NCI-H1930 (cell line): ENCODE measurements around the gene FGF18.
"Not testable (repeated sequence)": the region's sequence is repeated elsewhere in the genome, so short reads cannot be mapped to it uniquely, and the experiment has no call there.

Experiments
- DNase-seq, 2 experiments: peaks; one replicate each; lab custom pipeline; 2025; lab: John Stamatoyannopoulos, UW

Gene FGF18

GRCh38 chr5:171400169-171400568, 19.3 kb upstream of the FGF18 start:
- DNase-seq, result no peak

GRCh38 chr5:171401167-171401947, 18.1 kb upstream of the FGF18 start:
- no peak for DNase-seq

GRCh38 chr5:171402751-171403150, 16.7 kb upstream of the FGF18 start:
- not testable (repeated sequence) for DNase-seq

- peak in 1 of 2 experiments; percentile 1 for DNase-seq
These were observed 13.8 kb upstream of the FGF18 start for GRCh38 chr5:171405615-171406014.

DNA sequence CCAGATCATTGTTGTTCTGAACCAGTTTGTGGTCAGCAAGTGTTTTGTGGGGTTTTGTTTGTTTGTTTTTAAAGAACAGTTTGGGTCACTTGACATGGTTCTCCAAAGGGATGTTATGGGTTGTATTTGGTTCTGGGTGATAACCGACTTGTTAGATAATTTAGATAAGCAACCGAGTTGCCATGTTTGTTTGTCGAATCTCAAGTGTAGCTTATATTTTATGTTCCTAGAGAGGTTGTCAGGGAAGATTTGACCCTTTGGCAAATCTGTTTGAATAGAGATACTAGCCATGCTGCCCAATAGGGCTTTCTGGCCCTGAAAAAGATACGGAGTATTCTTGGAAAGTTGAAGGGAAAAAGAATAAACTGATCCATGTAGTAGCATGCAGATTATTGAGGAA, 12.2 kb upstream of the FGF18 start:
- no peak for DNase-seq

DNA sequence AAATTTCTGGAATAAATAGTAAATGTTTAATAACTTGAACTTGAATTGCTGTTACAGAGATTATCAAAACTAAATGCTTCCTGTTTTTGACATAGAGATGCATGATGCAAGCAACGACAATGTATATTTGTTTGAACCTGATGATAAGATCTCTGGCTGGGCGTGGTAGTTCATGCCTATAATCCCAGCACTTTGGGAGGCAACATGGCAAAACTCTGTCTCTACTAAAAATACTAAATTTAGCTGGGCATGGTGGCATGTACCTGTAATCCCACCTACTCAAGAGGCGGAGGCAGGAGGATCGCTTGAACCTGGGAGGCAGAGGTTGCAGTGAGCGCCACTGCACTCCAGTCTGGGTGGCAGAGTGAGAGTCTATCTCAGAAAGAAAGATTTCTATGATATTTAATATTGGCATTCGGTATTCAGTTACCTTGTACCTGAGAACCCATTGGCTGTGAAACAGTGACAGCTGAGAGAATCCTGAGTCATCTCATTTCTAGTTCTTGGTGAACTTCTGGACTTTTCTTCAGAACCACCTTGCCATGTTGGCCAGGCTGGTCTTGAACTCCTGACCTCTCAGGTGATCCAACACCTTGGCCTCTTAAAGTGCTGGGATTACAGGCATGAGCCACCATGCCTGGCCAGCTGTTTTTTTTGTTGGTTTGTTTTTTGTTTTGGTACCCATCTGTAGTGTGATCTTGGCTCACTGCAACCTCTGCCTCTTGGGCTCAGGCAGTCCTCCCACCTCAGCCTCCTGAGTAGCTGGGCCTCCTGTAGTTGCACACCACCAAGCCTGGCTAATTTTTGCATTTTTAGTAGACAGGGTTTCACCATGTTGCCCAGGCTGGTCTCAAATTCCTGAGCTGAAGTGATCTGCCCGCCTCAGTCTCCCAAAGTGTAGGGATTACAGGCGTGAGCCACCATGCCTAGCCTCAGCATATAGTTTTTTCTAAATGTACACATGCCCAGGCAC, 10.0 kb upstream of the FGF18 start:
- DNase-seq, result no peak

- DNase-seq, result no peak
These were observed 9.3 kb upstream of the FGF18 start for GRCh38 chr5:171410181-171410580.

DNA sequence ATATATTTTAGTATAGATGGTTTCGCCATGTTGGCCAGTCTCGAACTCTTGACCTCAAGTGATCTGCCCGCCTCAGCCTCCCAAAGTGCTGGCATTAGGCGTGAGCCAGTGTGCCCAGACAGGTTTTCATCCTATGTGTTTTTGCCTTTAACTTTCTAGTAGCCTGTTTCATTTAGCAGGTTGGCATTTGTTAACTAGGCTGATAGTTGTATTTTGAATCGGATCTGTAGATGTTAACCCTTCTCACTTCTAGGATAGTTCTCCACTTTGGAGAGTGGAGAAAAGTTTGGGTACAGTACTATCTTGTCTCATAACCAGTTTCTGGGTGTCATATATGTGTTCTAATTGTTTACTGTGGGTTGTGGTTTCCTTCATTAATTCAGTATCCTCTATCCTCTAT, 7.3 kb upstream of the FGF18 start:
- no peak for DNase-seq

DNA sequence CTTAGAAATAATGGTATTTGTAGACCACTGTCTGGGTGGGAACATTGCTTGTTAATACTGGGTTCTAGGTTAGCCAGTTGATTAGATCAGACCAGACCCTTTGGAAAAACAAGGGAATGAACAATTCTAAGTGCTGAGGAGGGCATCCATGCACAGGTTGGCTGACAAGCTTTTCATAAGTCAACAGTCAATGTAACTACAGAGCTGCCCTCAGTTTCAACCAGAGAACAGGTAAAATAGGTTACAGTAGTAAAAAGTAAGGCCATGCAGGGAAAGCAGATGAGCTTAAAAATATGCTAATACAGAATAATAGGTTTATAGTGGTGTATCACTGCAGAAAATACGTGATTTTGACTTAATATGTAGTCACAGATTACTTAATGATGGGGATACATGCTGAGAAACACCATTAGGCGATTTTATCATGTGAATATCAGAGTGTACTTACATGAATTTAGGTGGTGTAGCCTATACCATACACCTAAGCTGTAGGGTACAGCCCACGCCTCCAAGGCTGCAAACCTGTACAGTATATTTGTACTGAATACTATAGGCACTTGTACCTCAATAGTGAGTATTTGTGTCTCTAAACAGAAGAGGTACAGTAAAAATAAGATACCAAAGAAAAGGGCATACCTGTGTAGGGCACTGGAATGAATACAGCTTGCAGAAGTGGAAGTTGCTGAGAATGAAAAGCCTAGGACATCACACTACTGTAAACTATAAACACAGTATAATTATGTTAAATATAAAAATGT, 6.1 kb upstream of the FGF18 start:
- DNase-seq, result no peak

DNA sequence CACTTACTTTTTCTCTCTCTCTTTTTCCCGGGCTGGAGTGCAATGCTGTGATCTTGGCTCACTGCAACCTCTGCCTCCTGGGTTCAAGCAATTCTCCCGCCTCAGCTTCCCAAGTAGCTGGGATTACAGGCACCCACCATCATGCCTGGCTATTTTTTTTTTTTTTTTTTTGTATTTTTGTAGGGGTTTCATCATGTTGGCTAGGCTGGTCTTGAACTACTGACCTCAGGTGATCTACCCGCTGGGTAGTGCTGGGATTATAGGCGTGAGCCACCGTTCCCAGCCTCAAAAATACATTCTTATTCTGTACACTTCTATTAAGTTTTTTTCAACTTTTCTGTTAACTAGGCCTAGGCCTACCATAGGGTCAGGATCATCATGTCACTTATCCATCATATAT, 5.5 kb upstream of the FGF18 start:
- DNase-seq, result not testable (repeated sequence)

GRCh38 chr5:171415115-171415730, 4.2 kb upstream of the FGF18 start:
- no peak for DNase-seq

GRCh38 chr5:171416160-171417049, 3.0 kb upstream of the FGF18 start:
- DNase-seq, result no peak

- peak; percentile 27 to 28 for DNase-seq
These were observed 998 bp upstream of the FGF18 start for GRCh38 chr5:171418316-171418981.

DNA sequence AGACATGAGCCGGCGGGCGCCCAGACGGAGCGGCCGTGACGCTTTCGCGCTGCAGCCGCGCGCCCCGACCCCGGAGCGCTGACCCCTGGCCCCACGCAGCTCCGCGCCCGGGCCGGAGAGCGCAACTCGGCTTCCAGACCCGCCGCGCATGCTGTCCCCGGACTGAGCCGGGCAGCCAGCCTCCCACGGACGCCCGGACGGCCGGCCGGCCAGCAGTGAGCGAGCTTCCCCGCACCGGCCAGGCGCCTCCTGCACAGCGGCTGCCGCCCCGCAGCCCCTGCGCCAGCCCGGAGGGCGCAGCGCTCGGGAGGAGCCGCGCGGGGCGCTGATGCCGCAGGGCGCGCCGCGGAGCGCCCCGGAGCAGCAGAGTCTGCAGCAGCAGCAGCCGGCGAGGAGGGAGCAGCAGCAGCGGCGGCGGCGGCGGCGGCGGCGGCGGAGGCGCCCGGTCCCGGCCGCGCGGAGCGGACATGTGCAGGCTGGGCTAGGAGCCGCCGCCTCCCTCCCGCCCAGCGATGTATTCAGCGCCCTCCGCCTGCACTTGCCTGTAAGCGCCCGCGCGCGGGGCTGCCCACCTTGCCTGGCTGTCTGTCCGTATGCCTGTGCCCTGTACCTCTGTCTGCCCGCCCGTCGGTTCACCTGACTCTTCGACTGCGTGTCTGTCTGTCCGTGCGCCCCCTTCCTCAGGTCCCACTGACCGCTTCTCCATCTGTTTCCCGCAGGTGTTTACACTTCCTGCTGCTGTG, 412 bp downstream of the FGF18 start:
- peak; percentile 10 to 22 for DNase-seq

- DNase-seq, result no peak
These were observed 1.2 kb downstream of the FGF18 start for GRCh38 chr5:171420431-171421241.

DNA sequence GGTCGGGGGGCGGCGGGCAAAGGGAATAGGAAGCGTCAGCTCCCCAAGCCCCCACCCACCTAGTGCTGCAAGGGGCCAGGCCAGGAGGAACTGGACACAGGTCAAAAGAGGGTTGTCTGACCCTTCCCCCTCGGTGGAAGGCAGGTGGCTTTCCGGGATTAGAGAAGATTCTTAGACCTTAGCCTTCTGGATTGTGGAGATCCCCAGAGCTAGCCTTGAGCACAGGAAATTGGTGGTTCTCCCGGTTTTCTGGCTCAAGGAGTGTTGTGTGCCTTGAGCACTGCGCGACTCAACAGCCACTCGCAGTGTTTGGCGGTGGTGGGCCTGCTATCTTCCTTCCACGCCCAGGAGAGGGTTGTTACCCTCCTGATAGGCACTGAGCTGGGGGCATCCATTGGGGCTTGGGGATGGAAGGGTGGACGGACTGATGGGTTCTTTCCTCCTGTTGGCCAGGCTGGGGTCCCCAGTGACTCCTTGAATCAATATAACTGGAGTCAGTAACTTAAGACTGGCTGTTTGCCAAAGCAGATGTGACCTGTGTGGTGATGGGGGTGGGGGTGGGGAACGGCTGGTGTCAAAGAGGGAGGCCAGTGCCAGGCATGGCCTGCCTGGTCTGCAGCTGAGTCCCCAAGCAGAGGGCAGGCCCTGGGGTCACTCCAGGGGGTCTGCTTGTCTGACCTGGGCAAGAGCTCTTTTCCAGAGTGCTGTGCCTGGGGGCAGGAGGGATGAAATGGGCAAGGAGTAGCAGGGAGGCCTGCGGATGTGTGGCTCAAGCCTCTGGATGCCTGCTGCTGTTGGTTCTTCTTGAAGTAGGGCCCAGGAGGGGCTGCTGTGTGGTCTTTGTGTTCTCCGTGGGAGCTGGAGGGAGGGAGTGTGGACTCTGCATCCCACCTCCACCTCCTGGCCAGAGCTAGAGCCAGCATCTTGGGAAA, 2.1 kb downstream of the FGF18 start:
- no peak for DNase-seq

DNA sequence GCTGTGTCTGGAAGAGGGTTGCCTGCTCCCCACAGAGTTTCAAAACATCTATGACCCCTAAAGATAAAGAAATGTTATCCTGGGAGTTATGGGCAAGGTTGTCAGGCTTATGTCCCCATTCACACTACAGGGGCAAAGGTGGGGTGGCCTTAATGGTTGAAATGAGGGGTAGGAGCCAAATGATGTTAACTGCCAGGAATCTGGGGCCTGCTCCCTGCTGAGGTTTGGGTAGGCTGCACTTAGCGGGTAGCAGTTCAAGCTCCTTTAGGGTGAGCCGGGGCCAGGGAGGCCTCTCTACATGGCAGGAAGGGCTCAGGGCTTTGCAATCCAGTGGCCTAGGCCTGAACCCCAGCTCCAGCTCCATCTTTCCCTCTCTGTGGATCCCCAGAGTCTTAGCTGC, 3.0 kb downstream of the FGF18 start:
- no peak for DNase-seq
